Fibroblast of skin of left biceps (primary cell): Measurements from ENCODE around the gene COG3.
"Not testable (repeated sequence)": the region's sequence is repeated elsewhere in the genome, so short reads cannot be mapped to it uniquely, and the experiment has no call there.

ENCODE experiments used
- DNase-seq, 2 experiments: peaks; one replicate each; pipeline ENCODE4 v3.0.0-alpha.2; 2013; ENCODE audit warnings: low read depth in 2 of 2

COG3 gene, protein sequence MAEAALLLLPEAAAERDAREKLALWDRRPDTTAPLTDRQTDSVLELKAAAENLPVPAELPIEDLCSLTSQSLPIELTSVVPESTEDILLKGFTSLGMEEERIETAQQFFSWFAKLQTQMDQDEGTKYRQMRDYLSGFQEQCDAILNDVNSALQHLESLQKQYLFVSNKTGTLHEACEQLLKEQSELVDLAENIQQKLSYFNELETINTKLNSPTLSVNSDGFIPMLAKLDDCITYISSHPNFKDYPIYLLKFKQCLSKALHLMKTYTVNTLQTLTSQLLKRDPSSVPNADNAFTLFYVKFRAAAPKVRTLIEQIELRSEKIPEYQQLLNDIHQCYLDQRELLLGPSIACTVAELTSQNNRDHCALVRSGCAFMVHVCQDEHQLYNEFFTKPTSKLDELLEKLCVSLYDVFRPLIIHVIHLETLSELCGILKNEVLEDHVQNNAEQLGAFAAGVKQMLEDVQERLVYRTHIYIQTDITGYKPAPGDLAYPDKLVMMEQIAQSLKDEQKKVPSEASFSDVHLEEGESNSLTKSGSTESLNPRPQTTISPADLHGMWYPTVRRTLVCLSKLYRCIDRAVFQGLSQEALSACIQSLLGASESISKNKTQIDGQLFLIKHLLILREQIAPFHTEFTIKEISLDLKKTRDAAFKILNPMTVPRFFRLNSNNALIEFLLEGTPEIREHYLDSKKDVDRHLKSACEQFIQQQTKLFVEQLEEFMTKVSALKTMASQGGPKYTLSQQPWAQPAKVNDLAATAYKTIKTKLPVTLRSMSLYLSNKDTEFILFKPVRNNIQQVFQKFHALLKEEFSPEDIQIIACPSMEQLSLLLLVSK

DNA sequence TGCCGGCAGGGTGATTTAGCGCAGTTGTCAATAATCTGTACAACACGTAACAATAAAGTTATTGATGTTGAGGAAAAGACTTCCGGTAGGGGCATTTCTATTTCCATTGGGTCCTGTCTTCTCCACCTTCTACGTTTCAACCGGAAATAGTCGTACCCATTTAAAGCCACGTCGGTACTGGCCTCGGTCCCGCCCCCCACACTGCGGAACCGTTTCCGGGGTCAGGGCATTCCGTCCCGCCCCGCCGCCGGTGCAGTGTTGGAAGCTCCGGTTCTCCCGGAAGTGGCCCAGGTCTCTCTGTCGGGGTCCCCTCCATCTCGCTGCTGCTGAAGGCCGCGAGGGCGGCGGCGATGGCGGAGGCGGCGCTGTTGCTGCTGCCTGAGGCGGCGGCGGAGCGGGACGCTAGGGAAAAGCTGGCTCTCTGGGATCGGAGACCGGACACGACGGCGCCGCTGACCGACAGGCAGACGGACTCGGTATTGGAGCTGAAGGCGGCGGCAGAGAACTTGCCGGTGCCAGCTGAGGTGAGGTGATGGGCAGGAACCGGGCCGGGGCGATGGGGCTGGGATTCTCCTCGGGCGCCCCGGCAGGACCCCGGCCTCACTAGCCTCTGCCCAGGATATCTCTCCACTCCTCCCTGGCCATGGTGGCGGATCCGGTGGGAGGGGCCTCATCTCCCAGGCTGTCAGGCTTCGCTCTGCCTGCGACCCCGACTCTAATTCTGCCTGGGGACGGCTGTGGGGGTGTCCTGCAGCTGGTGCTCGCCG, at the start of gene COG3:
Gene COG3 (plus strand): TSS at position 253 of the 767 bp plus-strand sequence. CDS start 98 bp downstream, at position 351.
- DNase-seq, result peak; percentile 96

- DNase-seq, result no peak
Observed at GRCh38 chr13:45415112-45415511, 49.6 kb upstream of the COG3 start.

DNA sequence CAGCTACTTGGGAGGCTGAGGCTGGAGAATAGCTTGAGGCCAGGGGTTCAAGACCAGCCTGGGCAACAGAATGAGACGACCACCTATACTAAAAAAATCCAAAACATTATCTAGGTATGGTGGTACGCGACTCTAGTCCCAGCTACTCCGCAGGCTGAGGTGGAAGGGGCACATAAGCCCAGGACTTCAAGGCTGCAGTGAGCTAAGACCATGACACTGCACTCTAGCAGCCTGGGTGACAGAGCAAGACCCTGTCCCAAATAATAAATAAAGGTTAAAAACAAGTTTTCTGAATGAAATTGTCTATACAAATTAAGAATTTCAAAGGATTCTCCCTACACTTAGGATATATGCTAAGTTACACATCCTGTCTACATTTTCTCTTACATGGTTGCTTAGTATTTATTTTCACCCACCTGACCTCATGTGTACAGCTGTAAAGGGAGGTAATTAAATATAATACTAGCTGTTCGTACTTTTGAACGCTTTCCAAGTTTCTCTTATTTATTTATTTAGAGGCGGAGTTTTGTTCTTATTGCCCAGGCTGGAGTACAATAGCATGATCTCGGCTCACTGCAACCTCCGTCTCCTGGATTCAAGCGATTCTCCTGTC, 48.1 kb upstream of the COG3 start:
- no peak for DNase-seq

DNA sequence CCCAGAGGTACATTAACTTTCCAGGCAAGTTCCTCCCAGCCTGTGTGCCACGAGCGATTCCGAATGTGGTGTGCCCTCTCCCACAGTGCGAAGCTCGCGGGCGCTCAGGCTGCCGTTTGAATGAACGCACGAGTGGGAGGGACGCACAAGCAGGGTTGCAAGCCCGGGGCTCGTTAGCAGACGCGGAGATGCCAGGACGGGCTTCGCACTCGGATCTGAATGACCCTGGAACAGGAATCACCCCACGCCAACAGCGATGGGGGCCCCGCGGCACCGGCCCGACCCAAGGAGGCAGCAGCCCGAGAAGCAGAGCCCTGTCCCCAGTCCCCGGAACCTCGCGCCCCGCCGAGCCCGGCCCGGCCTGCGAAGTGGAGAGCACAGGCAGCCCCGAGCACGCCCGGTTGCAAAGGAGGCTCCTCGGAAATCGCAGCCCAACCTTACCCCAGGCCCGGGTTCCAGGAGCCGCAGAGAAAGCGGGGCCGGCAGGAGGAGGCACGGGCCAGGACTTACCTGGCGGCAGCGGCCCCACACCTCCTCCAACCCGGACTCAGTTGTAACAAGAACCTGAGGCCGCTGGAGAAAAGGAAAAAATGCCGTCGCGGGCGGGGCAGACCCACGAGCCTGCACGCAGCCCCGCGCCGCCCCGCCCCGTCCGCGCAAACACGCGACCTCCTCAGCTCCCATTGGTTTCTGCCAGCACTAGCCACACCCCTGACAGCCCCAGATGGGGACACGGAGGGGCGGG, 46.8 kb upstream of the COG3 start, which contains the start of gene SLC25A30:
Gene SLC25A30 (minus strand): TSS at position 584 of the 745 bp plus-strand sequence. CDS start 6,948 bp downstream, outside the sequence.
- DNase-seq, result peak; percentile 53 to 61

- DNase-seq, result not testable (repeated sequence)
Observed at GRCh38 chr13:45419389-45419788, 45.4 kb upstream of the COG3 start.

DNA sequence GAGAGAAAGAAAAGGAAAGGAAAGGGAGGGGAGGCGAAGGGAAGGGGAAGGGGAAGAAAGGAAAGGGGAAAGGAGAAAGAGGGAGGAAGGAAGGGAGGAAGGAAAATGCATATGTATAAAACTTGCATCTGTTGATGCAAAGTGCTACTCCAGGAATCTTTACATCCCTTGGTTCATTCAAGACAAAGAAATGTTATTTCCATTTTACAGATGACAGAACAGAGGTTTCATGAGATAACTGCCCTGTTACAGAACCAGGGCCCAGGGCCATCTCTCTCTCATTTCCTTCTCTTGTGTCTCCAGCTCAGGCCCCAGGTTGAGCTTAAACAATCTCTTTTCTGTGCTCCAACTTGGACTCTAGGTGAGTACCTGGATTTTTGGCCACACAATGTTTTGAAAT, 44.8 kb upstream of the COG3 start:
- no peak for DNase-seq

DNA sequence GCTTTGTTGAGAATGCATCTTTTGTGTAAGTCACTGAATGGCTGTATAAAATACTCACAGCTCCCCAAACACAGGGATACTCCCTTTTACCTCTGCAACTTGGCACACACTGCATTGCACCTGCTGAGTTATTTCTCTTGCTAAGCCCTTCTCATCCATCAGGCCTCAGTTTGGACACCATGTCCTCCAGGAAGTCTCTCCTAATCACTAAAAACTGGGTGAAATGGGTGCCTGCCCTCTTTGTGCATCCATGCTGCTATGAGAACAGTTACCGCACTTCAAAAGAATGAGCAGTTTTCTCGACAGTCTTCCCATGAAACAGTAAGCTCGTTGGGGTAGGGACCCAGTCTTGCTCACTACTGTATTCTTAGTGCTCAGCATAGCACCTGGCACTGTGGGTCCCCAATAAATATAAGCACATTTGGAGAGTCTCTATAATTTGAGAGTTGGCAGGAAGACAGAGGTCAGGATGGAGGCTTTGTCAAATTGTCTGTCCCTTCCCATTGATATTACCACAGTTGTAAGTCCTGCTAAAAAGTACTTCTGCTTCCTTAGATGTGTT, 41.9 kb upstream of the COG3 start:
- no peak for DNase-seq

- DNase-seq, result not testable (repeated sequence)
Observed at GRCh38 chr13:45426056-45426841, 38.5 kb upstream of the COG3 start.

GRCh38 chr13:45432737-45433380, 31.9 kb upstream of the COG3 start:
- no peak for DNase-seq

- no peak for DNase-seq
Observed at GRCh38 chr13:45433381-45433790, 31.4 kb upstream of the COG3 start.

- DNase-seq, result no peak
Observed at GRCh38 chr13:45434556-45435371, 30.0 kb upstream of the COG3 start.

GRCh38 chr13:45436332-45436731, 28.4 kb upstream of the COG3 start:
- DNase-seq, result no peak

DNA sequence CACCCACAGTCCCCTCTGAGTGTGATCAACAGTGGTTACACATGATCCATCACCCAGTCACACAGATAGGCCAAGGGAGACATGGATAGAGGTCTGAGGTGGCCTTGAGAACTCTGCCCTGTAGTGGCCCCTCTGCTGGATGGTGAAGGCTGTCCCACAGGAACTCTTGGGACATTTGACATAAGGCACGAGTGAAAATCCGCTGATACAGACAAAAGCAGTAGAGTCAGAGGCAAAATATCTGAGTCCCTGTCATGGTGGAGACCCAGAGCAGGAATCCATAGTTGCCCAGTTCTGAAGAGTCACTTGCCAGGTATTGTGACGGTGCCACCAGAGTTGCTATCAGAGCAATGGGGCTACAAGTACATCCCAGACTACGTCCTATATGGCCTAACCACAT, 27.8 kb upstream of the COG3 start:
- no peak for DNase-seq

DNA sequence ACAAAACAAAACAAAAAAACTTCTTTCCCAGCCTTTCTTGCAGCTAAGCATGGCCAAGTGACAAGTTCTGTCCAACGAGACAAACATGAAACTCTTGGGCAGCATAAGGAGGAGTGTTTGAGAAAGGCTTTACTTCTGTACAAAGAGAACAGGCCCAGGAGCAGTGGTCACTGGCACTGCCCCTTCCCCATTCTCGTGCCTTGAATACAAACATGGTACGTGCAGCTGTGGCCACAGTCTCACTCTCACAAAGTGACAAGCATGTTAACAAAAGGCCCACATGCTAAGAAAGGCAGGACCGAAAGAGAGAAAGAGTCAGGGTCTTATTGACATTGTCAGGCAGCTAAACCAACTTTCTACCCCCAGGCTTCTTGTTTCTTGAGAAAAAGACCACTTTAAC, 26.8 kb upstream of the COG3 start:
- DNase-seq, result no peak

DNA sequence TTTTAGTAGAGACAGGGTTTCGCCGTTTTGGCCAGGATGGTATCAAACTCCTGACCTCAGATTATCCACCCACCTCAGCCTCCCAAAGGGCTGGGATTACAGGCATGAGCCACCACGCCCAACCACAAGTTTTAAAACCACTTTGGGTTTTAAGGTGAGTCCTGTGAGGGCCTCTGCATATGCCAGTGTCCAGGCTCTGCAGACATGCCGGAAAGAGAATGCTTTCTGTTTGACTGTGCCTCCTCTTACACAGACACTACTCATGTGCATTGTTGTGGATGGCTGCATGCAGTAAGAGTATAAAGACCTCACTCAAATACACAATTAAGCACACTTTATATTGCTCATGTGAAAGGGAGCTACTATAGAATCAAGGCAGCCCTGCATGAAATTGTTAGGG, 25.7 kb upstream of the COG3 start:
- DNase-seq, result no peak

DNA sequence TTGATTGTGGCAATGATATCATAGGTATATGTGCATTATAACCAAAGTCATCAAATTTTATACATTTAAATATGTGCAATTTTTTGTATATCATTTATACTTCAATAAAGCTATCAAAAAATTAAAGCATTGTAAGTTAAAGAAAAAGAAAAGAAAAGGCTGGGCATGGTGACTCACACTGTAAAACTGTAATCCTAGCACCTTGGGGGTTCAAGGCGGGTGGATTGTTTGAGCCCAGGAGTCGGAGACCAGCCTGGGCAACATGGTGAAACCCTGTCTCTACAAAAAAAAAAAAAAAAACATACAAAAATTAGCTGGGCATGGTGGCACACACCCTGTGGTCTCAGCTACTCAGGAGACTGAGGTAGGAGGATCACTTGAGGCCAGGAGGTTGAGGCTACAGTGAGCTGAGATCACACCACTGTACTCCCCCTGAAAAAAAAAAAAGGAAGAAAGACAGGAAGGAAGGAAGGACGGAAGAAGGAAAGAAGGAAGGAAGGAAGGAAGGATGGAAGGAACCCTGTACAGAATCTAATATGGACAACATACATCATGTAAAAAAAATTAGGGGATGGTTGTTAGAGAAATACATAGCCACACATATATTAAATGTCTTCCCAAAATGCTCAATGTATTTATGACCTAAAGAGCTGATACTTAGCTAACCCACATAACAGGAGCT, 24.8 kb upstream of the COG3 start:
- no peak for DNase-seq

DNA sequence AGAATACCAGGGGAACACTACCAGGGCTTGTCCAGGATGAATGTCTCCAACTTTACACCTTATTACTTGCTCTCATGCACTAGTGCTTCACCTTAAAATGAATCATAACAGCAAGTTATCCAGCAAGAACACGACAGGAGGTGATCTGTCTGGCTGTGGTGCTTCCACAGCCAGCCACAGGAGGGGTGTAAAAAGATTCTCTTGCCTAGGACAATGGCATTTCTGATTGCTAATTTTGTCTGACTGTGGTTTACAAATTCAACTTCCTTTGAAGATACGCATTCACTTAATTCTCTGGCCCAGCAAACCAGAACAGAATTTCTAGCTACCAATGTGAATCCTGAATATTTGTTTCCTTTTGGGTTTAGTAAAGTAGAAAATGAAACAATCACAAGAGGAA, 23.1 kb upstream of the COG3 start:
- no peak for DNase-seq

DNA sequence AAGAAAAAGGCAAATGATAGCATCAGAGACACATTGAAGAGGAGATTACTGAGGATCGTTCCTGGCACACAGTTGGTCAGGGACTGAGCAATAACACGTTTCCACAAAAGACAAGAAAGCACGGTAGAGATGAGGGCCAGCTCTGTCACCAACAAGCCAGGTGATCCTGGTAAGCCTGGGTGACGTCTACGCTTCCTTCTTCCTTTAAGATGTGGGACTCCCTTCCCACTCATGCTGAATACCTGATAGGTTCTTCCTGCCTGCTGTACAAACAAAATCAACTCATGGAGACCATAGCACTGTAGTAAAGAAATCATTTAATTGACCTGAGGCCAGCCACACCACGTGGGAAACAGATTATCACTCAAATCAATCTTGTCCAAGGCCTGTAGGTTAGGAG, 19.7 kb upstream of the COG3 start:
- no peak for DNase-seq
